ENCODE data around the gene IRS1. TPM values are rescaled to one million over a fixed set of nuclear protein-coding genes. Genes with fewer than 3 reads are reported as not detected.
A peak's percentile ranks its signal among the peaks of the same experiment; 100 is the strongest.

The IRS1 gene
- polyA plus RNA-seq, 1 donor (not counting 4 experiments of a cell fraction or from before 2014, with no cell fraction given), result 11.2 TPM

- H3K4me2 ChIP-seq (ENCODE audit: control insufficient read depth, extremely low read depth, insufficient read depth, low read depth, low read length), result peak overlapping the region; percentile 47
- peak; percentile 79 for DNase-seq (ENCODE audit: low read depth, low spot score)
- peak overlapping the region; percentile 77 for H3K9ac ChIP-seq (ENCODE audit: control insufficient read depth, extremely low read depth, insufficient read depth, low read length)
- H3K4me1 ChIP-seq (ENCODE audit: control insufficient read depth, extremely low read depth, insufficient read depth, low read length), result peaks cover 36% of the 10 kb centered on the region
- H3K9me3 ChIP-seq (ENCODE audit: control insufficient read depth, low read depth, low read length), result no peaks in the 10 kb centered on the region
- H3K36me3 ChIP-seq (ENCODE audit: control insufficient read depth in 2 of 2, extremely low read depth in 1 of 2, insufficient read depth in 2 of 2, low read length in 2 of 2), result no peaks in the 10 kb centered on the region
- FAIRE-seq, result peak; percentile 97
- H3K27me3 ChIP-seq (ENCODE audit: control insufficient read depth, extremely low read depth, insufficient read depth, low read length), result no peaks in the 10 kb centered on the region
- H2AFZ ChIP-seq (ENCODE audit: control insufficient read depth, low read length), result no peak overlapping the region
- H3K79me2 ChIP-seq (ENCODE audit: control insufficient read depth, insufficient read depth, low read length), result peaks cover 61% of the 10 kb centered on the region
- no peak overlapping the region for H3K4me3 ChIP-seq (ENCODE audit: control insufficient read depth in 2 of 3, extremely low read depth in 1 of 3, insufficient read depth in 2 of 3, low read depth in 1 of 3, low read length in 3 of 3)
- TF ChIP-seq, protein P1, sequence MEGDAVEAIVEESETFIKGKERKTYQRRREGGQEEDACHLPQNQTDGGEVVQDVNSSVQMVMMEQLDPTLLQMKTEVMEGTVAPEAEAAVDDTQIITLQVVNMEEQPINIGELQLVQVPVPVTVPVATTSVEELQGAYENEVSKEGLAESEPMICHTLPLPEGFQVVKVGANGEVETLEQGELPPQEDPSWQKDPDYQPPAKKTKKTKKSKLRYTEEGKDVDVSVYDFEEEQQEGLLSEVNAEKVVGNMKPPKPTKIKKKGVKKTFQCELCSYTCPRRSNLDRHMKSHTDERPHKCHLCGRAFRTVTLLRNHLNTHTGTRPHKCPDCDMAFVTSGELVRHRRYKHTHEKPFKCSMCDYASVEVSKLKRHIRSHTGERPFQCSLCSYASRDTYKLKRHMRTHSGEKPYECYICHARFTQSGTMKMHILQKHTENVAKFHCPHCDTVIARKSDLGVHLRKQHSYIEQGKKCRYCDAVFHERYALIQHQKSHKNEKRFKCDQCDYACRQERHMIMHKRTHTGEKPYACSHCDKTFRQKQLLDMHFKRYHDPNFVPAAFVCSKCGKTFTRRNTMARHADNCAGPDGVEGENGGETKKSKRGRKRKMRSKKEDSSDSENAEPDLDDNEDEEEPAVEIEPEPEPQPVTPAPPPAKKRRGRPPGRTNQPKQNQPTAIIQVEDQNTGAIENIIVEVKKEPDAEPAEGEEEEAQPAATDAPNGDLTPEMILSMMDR (optimal IDR thresholded peaks at IDR 0.05 in 1 of 3, IDR thresholded peaks at IDR 0.05 in 1 of 3, conservative IDR thresholded peaks at IDR 0.05 in 1 of 3; ENCODE audit: extremely low read depth in 1 of 3, insufficient read depth in 2 of 3, low read length in 3 of 3), result no peak
- no peak for TF ChIP-seq EZH2 (IDR thresholded peaks at IDR 0.05; ENCODE audit: low read length)
- no peaks in the 10 kb centered on the region for H3K9me1 ChIP-seq (ENCODE audit: control insufficient read depth, extremely low read depth, insufficient read depth, low read length)
- dilution Hi-C loops (cut with MboI; ENCODE audit: extremely low pct_ligation_motif_present, low sequenced_read_pairs), result no loop called here
- H3K27ac ChIP-seq (ENCODE audit: control insufficient read depth, insufficient read depth, low read length), result peak overlapping the region; percentile 93
- no peaks in the 10 kb centered on the region for H4K20me1 ChIP-seq (ENCODE audit: control insufficient read depth, extremely low read depth, insufficient read depth, low read length)
Observed at GRCh38 chr2:226756131-226756530, 43.5 kb downstream of the IRS1 start.

GRCh38 chr2:226755631-226756030, 44.0 kb downstream of the IRS1 start:
- dilution Hi-C loops (cut with MboI; ENCODE audit: extremely low pct_ligation_motif_present, low sequenced_read_pairs), result no loop called here
- peak overlapping the region; percentile 77 for H3K9ac ChIP-seq (ENCODE audit: control insufficient read depth, extremely low read depth, insufficient read depth, low read length)
- no peak for FAIRE-seq

More at GRCh38 chr2:226755631-226756030, 44.0 kb downstream of the IRS1 start:
- Histone ChIP-seq H2AFZ (ENCODE audit: control insufficient read depth, low read length) (no peak overlapping the region), H4K20me1 (ENCODE audit: control insufficient read depth, extremely low read depth, insufficient read depth, low read length) (no peaks in the 10 kb centered on the region), H3K9me1 (ENCODE audit: control insufficient read depth, extremely low read depth, insufficient read depth, low read length) (no peaks in the 10 kb centered on the region), H3K4me1 (ENCODE audit: control insufficient read depth, extremely low read depth, insufficient read depth, low read length) (peaks cover 36% of the 10 kb centered on the region), H3K4me3 (ENCODE audit: control insufficient read depth in 2 of 3, extremely low read depth in 1 of 3, insufficient read depth in 2 of 3, low read depth in 1 of 3, low read length in 3 of 3) (no peak overlapping the region), H3K27me3 (ENCODE audit: control insufficient read depth, extremely low read depth, insufficient read depth, low read length) (no peaks in the 10 kb centered on the region), H3K9me3 (ENCODE audit: control insufficient read depth, low read depth, low read length) (no peaks in the 10 kb centered on the region), H3K79me2 (ENCODE audit: control insufficient read depth, insufficient read depth, low read length) (peaks cover 57% of the 10 kb centered on the region), H3K27ac (ENCODE audit: control insufficient read depth, insufficient read depth, low read length) (peak overlapping the region; percentile 93), H3K4me2 (ENCODE audit: control insufficient read depth, extremely low read depth, insufficient read depth, low read depth, low read length) (peak overlapping the region; percentile 47), H3K36me3 (ENCODE audit: control insufficient read depth in 2 of 2, extremely low read depth in 1 of 2, insufficient read depth in 2 of 2, low read length in 2 of 2) (no peaks in the 10 kb centered on the region)
- TF ChIP-seq, protein P1 (optimal IDR thresholded peaks at IDR 0.05 in 1 of 3, IDR thresholded peaks at IDR 0.05 in 1 of 3, conservative IDR thresholded peaks at IDR 0.05 in 1 of 3; ENCODE audit: extremely low read depth in 1 of 3, insufficient read depth in 2 of 3, low read length in 3 of 3), result no peak
- no peak for TF ChIP-seq EZH2 (IDR thresholded peaks at IDR 0.05; ENCODE audit: low read length)
- DNase-seq (ENCODE audit: low read depth, low spot score), result no peak

Data from keratinocyte (primary cell).